HG03354 (cell line): ENCODE results near the gene GGPS1.
"Not testable (repeated sequence)": the region's sequence is repeated elsewhere in the genome, so short reads cannot be mapped to it uniquely, and the experiment has no call there.

Source experiments
- ATAC-seq: cut with Tn5 transposase; IDR thresholded peaks from one replicate; pipeline ENCODE4 v1.9.1; 2021; ENCODE audit warnings: mild to moderate bottlenecking; ENCODE audit not compliant: unreplicated experiment, poor library complexity, severe bottlenecking

GGPS1 gene

GRCh38 chr1:235328271-235329138 lies at the start of gene GGPS1:
TSS of gene GGPS1 (plus strand) at chr1:235328570. CDS start at chr1:235335265, 6,695 bp downstream.
- peak; percentile 70 for ATAC-seq

- ATAC-seq: no peak
These were observed 49.5 kb upstream of the GGPS1 start for GRCh38 chr1:235278915-235279292.

GRCh38 chr1:235279694-235280093 lies 48.7 kb upstream of the GGPS1 start:
- ATAC-seq: no peak

- ATAC-seq: no peak
These were observed 47.9 kb upstream of the GGPS1 start for GRCh38 chr1:235280467-235280866.

- not testable (repeated sequence) for ATAC-seq
These were observed 44.7 kb upstream of the GGPS1 start for GRCh38 chr1:235283636-235284035.

GRCh38 chr1:235284231-235284769 lies 44.1 kb upstream of the GGPS1 start:
- no peak for ATAC-seq

- ATAC-seq: no peak
These were observed 41.7 kb upstream of the GGPS1 start for GRCh38 chr1:235286667-235287066.

GRCh38 chr1:235287208-235287882 lies 41.0 kb upstream of the GGPS1 start:
- ATAC-seq: no peak

- no peak for ATAC-seq
These were observed 38.3 kb upstream of the GGPS1 start for GRCh38 chr1:235289859-235290739.

GRCh38 chr1:235290740-235291502 lies 37.4 kb upstream of the GGPS1 start:
- no peak for ATAC-seq

- no peak for ATAC-seq
These were observed 36.7 kb upstream of the GGPS1 start for GRCh38 chr1:235291599-235292091.

- no peak for ATAC-seq
These were observed 35.6 kb upstream of the GGPS1 start for GRCh38 chr1:235292790-235293189.

- ATAC-seq: no peak
These were observed 34.9 kb upstream of the GGPS1 start for GRCh38 chr1:235293322-235293942.

- ATAC-seq: no peak
These were observed 32.4 kb upstream of the GGPS1 start for GRCh38 chr1:235295902-235296350.

- no peak for ATAC-seq
These were observed 31.6 kb upstream of the GGPS1 start for GRCh38 chr1:235296729-235297128.

GRCh38 chr1:235297579-235297978 lies 30.8 kb upstream of the GGPS1 start:
- no peak for ATAC-seq

- ATAC-seq: no peak
These were observed 29.6 kb upstream of the GGPS1 start for GRCh38 chr1:235298758-235299157.

- no peak for ATAC-seq
These were observed 29.1 kb upstream of the GGPS1 start for GRCh38 chr1:235299169-235299858.
